HL-60 (cell line): ENCODE results near the gene SAMHD1.
"Not testable (repeated sequence)": the region's sequence is repeated elsewhere in the genome, so short reads cannot be mapped to it uniquely, and the experiment has no call there.

Experiments
- GABPA ChIP-seq: IDR thresholded peaks from 2 replicates; pipeline ENCODE4 v1.6.1; 2012; ENCODE audit warnings: low read depth
- POLR2AphosphoS5 ChIP-seq: IDR thresholded peaks from 2 replicates; pipeline ENCODE4 v1.6.1; 2012; ENCODE audit warnings: low read depth
- SPI1 ChIP-seq: IDR thresholded peaks from 2 replicates; pipeline ENCODE4 v1.6.1; 2012; ENCODE audit warnings: low read depth, mild to moderate bottlenecking, borderline replicate concordance
- TF ChIP-seq, protein P1 (sequence below): IDR thresholded peaks from 2 replicates; pipeline ENCODE4 v1.6.1; 2012; ENCODE audit warnings: low read depth; ENCODE audit not compliant: insufficient replicate concordance
- TF ChIP-seq, protein P2 (sequence below): IDR thresholded peaks from one replicate; pipeline ENCODE4 v1.5.1; 2011; ENCODE audit warnings: low read length, control low read depth, inconsistent platforms; ENCODE audit not compliant: insufficient read depth

DNA sequence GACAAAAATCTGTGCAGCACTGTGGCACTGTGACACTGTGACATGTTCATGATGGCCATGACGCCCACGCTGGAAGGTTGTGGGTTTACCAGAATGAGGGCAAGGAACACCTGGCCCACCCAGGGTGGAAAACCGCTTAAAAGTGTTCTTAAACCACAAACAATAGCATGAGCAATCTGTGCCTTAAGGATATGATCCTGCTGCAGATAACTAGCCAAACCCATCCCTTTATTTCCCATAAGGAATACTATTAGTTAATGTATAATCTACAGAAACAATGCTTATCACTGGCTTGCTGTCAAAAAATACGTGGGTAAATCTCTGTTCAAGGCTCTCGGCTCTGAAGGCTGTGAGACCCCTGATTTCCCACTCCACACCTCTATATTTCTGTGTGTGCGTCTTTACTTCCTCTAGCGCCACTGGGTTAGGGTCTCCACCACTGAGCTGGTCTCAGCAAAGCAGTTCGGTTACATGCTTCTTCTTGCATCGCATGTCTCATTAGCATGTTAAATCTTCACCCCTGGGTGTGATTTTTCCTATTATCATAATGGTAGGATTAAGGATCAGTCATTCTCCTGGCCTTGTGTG is 10.9 kb upstream of the SAMHD1 start:
- TF ChIP-seq, protein P1, sequence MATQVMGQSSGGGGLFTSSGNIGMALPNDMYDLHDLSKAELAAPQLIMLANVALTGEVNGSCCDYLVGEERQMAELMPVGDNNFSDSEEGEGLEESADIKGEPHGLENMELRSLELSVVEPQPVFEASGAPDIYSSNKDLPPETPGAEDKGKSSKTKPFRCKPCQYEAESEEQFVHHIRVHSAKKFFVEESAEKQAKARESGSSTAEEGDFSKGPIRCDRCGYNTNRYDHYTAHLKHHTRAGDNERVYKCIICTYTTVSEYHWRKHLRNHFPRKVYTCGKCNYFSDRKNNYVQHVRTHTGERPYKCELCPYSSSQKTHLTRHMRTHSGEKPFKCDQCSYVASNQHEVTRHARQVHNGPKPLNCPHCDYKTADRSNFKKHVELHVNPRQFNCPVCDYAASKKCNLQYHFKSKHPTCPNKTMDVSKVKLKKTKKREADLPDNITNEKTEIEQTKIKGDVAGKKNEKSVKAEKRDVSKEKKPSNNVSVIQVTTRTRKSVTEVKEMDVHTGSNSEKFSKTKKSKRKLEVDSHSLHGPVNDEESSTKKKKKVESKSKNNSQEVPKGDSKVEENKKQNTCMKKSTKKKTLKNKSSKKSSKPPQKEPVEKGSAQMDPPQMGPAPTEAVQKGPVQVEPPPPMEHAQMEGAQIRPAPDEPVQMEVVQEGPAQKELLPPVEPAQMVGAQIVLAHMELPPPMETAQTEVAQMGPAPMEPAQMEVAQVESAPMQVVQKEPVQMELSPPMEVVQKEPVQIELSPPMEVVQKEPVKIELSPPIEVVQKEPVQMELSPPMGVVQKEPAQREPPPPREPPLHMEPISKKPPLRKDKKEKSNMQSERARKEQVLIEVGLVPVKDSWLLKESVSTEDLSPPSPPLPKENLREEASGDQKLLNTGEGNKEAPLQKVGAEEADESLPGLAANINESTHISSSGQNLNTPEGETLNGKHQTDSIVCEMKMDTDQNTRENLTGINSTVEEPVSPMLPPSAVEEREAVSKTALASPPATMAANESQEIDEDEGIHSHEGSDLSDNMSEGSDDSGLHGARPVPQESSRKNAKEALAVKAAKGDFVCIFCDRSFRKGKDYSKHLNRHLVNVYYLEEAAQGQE, result not testable (repeated sequence)
- TF ChIP-seq, protein P2, sequence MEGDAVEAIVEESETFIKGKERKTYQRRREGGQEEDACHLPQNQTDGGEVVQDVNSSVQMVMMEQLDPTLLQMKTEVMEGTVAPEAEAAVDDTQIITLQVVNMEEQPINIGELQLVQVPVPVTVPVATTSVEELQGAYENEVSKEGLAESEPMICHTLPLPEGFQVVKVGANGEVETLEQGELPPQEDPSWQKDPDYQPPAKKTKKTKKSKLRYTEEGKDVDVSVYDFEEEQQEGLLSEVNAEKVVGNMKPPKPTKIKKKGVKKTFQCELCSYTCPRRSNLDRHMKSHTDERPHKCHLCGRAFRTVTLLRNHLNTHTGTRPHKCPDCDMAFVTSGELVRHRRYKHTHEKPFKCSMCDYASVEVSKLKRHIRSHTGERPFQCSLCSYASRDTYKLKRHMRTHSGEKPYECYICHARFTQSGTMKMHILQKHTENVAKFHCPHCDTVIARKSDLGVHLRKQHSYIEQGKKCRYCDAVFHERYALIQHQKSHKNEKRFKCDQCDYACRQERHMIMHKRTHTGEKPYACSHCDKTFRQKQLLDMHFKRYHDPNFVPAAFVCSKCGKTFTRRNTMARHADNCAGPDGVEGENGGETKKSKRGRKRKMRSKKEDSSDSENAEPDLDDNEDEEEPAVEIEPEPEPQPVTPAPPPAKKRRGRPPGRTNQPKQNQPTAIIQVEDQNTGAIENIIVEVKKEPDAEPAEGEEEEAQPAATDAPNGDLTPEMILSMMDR, result not testable (repeated sequence)
- TF ChIP-seq POLR2AphosphoS5, SPI1, GABPA: not testable (repeated sequence)
